Liver (tissue), 9 donors: Measurements from ENCODE around the gene DNAJC5G. TPM values are rescaled to one million over a fixed set of nuclear protein-coding genes. Genes with fewer than 3 reads are reported as not detected.

ENCODE experiments used
- DNase-seq: peaks from one replicate; pipeline ENCODE4 v3.0.0-alpha.2; 2017; ENCODE audit warnings: low spot score
- H3K27ac ChIP-seq, 2 donors: one replicate each; pipeline ENCODE4 v1.7.0; 2013; ENCODE audit warnings: inconsistent platforms in 2 of 2, low read length in 2 of 2, control low read depth in 1 of 2, low read depth in 1 of 2, mild to moderate bottlenecking in 1 of 2
- H3K27me3 ChIP-seq, 4 donors: one replicate each; pipeline versions ENCODE4 v1.6.1 to v1.7.0; 2013; ENCODE audit warnings: low read length in 3 of 4, inconsistent platforms in 1 of 4, mild to moderate bottlenecking in 1 of 4, moderate library complexity in 1 of 4; ENCODE audit not compliant: control insufficient read depth in 4 of 4, insufficient read depth in 4 of 4
- H3K36me3 ChIP-seq, 4 donors: one replicate each; pipeline versions ENCODE4 v1.6.1 to v1.7.0; 2013; ENCODE audit warnings: low read length in 3 of 4, mild to moderate bottlenecking in 3 of 4, low read depth in 1 of 4, moderate library complexity in 1 of 4; ENCODE audit not compliant: control insufficient read depth in 4 of 4, insufficient read depth in 3 of 4
- H3K4me1 ChIP-seq, 4 donors: one replicate each; pipeline versions ENCODE4 v1.6.1 to v1.7.0; 2013; ENCODE audit warnings: low read length in 3 of 4, mild to moderate bottlenecking in 3 of 4, moderate library complexity in 1 of 4; ENCODE audit not compliant: control insufficient read depth in 4 of 4, insufficient read depth in 4 of 4
- H3K4me3 ChIP-seq, 3 donors: one replicate each; pipeline versions ENCODE4 v1.6.1 to v1.7.0; 2013; ENCODE audit warnings: low read length in 3 of 3, control low read depth in 1 of 3, low read depth in 1 of 3, mild to moderate bottlenecking in 1 of 3
- H3K9ac ChIP-seq, 2 donors: one replicate each; pipeline ENCODE4 v1.7.0; 2013; ENCODE audit warnings: low read length in 2 of 2, mild to moderate bottlenecking in 2 of 2, moderate library complexity in 2 of 2, control low read depth in 1 of 2, low read depth in 1 of 2
- H3K9me3 ChIP-seq, 4 donors: one replicate each; pipeline versions ENCODE4 v1.6.1 to v1.7.0; 2013; ENCODE audit warnings: low read length in 3 of 4; ENCODE audit not compliant: control insufficient read depth in 4 of 4
- ATF3 ChIP-seq: IDR thresholded peaks from 2 replicates; pipeline ENCODE4 v1.6.1; 2016; ENCODE audit warnings: antibody characterized with exemption
- CTCF ChIP-seq: fragments of 150-350 bp; IDR thresholded peaks from 2 replicates; pipeline ENCODE4 v1.5.1; 2017; ENCODE audit warnings: improper control_type of control experiment, low read depth, low read length; ENCODE audit not compliant: missing input control
- EGR1 ChIP-seq, 2 donors: IDR thresholded peaks; 2 replicates each; pipeline ENCODE4 v1.6.1; 2016 to 2018; ENCODE audit warnings: antibody characterized with exemption in 2 of 2, low read depth in 2 of 2
- FOXA1 ChIP-seq: IDR thresholded peaks from 2 replicates; pipeline ENCODE4 v1.6.1; 2016; ENCODE audit warnings: antibody characterized with exemption
- FOXA2 ChIP-seq: IDR thresholded peaks from 2 replicates; pipeline ENCODE4 v1.6.1; 2016; ENCODE audit warnings: antibody characterized with exemption
- GABPA ChIP-seq, 2 donors: IDR thresholded peaks in 1 of 2; conservative IDR thresholded peaks in 1 of 2; 2 replicates each; pipeline ENCODE4 v1.6.1; 2016; ENCODE audit warnings: antibody characterized with exemption in 2 of 2, mild to moderate bottlenecking in 1 of 2, moderate library complexity in 1 of 2
- HNF4A ChIP-seq, 2 donors: conservative IDR thresholded peaks; 2 replicates each; pipeline ENCODE4 v1.6.1; 2016; ENCODE audit warnings: antibody characterized with exemption in 2 of 2, mild to moderate bottlenecking in 2 of 2
- HNF4G ChIP-seq: IDR thresholded peaks from 2 replicates; pipeline ENCODE4 v1.6.1; 2016; ENCODE audit warnings: antibody characterized with exemption
- JUND ChIP-seq, 2 donors: IDR thresholded peaks; 2 replicates each; pipeline ENCODE4 v1.6.1; 2016; ENCODE audit warnings: antibody characterized with exemption in 2 of 2
- NR2F2 ChIP-seq: IDR thresholded peaks from 2 replicates; pipeline ENCODE4 v1.6.1; 2016; ENCODE audit warnings: antibody characterized with exemption
- RAD21 ChIP-seq, 2 donors: IDR thresholded peaks; 2 replicates each; pipeline ENCODE4 v1.6.1; 2016; ENCODE audit warnings: antibody characterized with exemption in 2 of 2, mild to moderate bottlenecking in 2 of 2
- REST ChIP-seq: IDR thresholded peaks from 2 replicates; pipeline ENCODE4 v1.6.1; 2016; ENCODE audit warnings: antibody characterized with exemption, mild to moderate bottlenecking
- RXRA ChIP-seq, 2 donors: IDR thresholded peaks; 2 replicates each; pipeline ENCODE4 v1.6.1; 2017 to 2018; ENCODE audit warnings: antibody characterized with exemption in 2 of 2, mild to moderate bottlenecking in 1 of 2
- SP1 ChIP-seq: IDR thresholded peaks from 2 replicates; pipeline ENCODE4 v1.6.1; 2018; ENCODE audit warnings: antibody characterized with exemption, mild to moderate bottlenecking
- YY1 ChIP-seq: IDR thresholded peaks from 2 replicates; pipeline ENCODE4 v1.6.1; 2016; ENCODE audit warnings: antibody characterized with exemption, mild to moderate bottlenecking
- ZBTB33 ChIP-seq: IDR thresholded peaks from 2 replicates; pipeline ENCODE4 v1.6.1; 2016; ENCODE audit warnings: antibody characterized with exemption
- WGBS: extraction: QIAGEN DNeasy Blood & Tissue Kit; methylation state at CpG from one replicate; pipeline ENCODE4 v1.1.7; 2013; 5-methylcytosine and 5-hydroxymethylcytosine counted together
- polyA plus RNA-seq, 2 donors: library from polyadenylated mRNA; stranded (reverse) in 1 of 2; unstranded in 1 of 2; fragments of 200-250 nt in 1 of 2; fragments of >200 nt in 1 of 2; fragmentation: Nextera tagmentation in 1 of 2; extraction: Ambion mirVana in 1 of 2; gene quantifications; one replicate each; pipeline versions ENCODE4 v1.2.1 to v1.2.3, GENCODE V29; 2013 to 2015
- total RNA-seq, 2 donors: library from RNA; depleted of rRNA; stranded (reverse); fragments of >200 nt; gene quantifications; one replicate each; pipeline ENCODE4 v1.2.3, GENCODE V29; 2014
- donor health status: healthy.
- donor health status: healthy.
- donor health status: healthy.
- donor health status: healthy.
- donor health status: healthy.

Gene DNAJC5G
- total and polyA plus RNA-seq, 4 donors = not detected

- no peak overlapping the region for H3K4me3 ChIP-seq
- no peak overlapping the region for H3K27ac ChIP-seq
- no peak overlapping the region for H3K9ac ChIP-seq
- peaks cover 0 to 4% (median 0%) of the 10 kb centered on the region in 4 donors for H3K27me3 ChIP-seq
- WGBS = 75% methylated on average over 3 of the region's 3 CpGs
- no peak for TF ChIP-seq CTCF
- TF ChIP-seq FOXA2 = no peak
- no peak for TF ChIP-seq HNF4G
- no peak for TF ChIP-seq ZBTB33
- no peak for TF ChIP-seq GABPA (IDR thresholded peaks at IDR 0.05 in 1 of 2, conservative IDR thresholded peaks at IDR 0.05 in 1 of 2)
- TF ChIP-seq HNF4A (conservative IDR thresholded peaks at IDR 0.05) = no peak
- TF ChIP-seq NR2F2 = no peak
- TF ChIP-seq SP1 = no peak
- no peak for TF ChIP-seq RAD21 (IDR thresholded peaks at IDR 0.05)
- no peak for TF ChIP-seq JUND (IDR thresholded peaks at IDR 0.05)
- no peak for TF ChIP-seq YY1
- TF ChIP-seq ATF3 = no peak
- no peak for TF ChIP-seq FOXA1
- TF ChIP-seq EGR1 (IDR thresholded peaks at IDR 0.05; ENCODE audit: low read depth in 2 of 2) = no peak
- no peak for TF ChIP-seq REST
- H3K9me3 ChIP-seq = no peaks in the 10 kb centered on the region
- H3K36me3 ChIP-seq = no peaks in the 10 kb centered on the region
- DNase-seq = no peak
- peaks cover 0 to 3% (median 0%) of the 10 kb centered on the region in 4 donors for H3K4me1 ChIP-seq
Measured at GRCh38 chr2:27281442-27281841, 6.2 kb downstream of the DNAJC5G start.

GRCh38 chr2:27281855-27282559, 6.8 kb downstream of the DNAJC5G start, which contains the start of gene TRIM54:
Gene TRIM54 (plus strand): TSS chr2:27282429. CDS start chr2:27282732, 303 bp downstream.
- Histone ChIP-seq H3K9me3 (no peaks in the 10 kb centered on the region), H3K4me3 (no peak within 1 kb of the TSS), H3K36me3 (no peaks in the 10 kb centered on the region), H3K4me1 (peaks cover 0 to 3% (median 0%) of the 10 kb centered on the region in 4 donors), H3K9ac (no peak within 1 kb of the TSS), H3K27me3 (peaks cover 0 to 4% (median 0%) of the 10 kb centered on the region in 4 donors), H3K27ac (no peak within 1 kb of the TSS)
- no peak for DNase-seq
- 83% methylated on average over 5 of the region's 5 CpGs for WGBS
- TF ChIP-seq FOXA1 (no peak), EGR1 (IDR thresholded peaks at IDR 0.05; ENCODE audit: low read depth in 2 of 2) (no peak), ATF3 (no peak), SP1 (no peak), YY1 (no peak), HNF4G (no peak), RXRA (IDR thresholded peaks at IDR 0.05) (no peak), HNF4A (conservative IDR thresholded peaks at IDR 0.05) (no peak), NR2F2 (no peak), REST (no peak), ZBTB33 (no peak), RAD21 (IDR thresholded peaks at IDR 0.05) (no peak), JUND (IDR thresholded peaks at IDR 0.05) (no peak), FOXA2 (no peak)
